GM10248 (cell line): ENCODE data around the gene SH3BGRL2.

Source experiments
- CTCF ChIA-PET: fragments of 300-600 bp; sonication (Branson Sonifier 250); formaldehyde crosslinking; extraction: SDS; loops from one replicate; lab custom pipeline; 2021; ENCODE audit warnings: antibody characterized with exemption; lab: Yijun Ruan, JAX
- POLR2A ChIA-PET: fragments of 350-650 bp; sonication (Branson Sonifier 250); formaldehyde crosslinking; extraction: SDS; loops from one replicate; lab custom pipeline; 2020; ENCODE audit warnings: antibody characterized with exemption; lab: Yijun Ruan, JAX
- DNase-seq: peaks from one replicate; pipeline ENCODE4 v3.0.0; 2012; ENCODE audit errors: extremely low spot score
- TF ChIP-seq, protein P1 (sequence below): IDR thresholded peaks from 2 replicates; pipeline ENCODE4 v1.5.1; 2012; ENCODE audit warnings: mild to moderate bottlenecking, low read depth; ENCODE audit errors: extremely low read depth, missing control alignments, control extremely low read depth

Gene SH3BGRL2

DNA sequence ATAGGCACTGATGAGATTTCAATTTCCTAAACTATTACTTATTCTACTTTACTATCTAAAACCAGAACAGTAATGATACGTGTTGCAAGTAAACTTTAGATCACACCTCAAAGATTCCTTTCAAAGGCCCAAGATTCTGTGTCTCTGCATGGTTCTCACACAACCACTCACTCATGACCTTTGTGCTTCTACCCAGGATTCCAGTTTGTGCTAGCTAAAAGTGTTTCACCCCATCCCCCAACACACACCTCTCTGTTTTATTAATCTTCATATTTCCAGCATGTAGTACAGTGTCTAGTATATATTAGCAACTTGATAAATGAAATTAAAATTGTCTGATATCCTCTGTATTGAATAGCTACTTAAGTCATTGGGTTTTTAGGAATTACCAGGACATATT lies 8.8 kb upstream of the SH3BGRL2 start:
- ChIA-PET POLR2A (no interaction called here), CTCF (interaction anchor here (1.0 to 2.1 kb wide), 4 partner anchors 10 to 248 kb away, joined by 3 to 8 read pairs (median 4); no protein-coding TSS in a partner anchor)

DNA sequence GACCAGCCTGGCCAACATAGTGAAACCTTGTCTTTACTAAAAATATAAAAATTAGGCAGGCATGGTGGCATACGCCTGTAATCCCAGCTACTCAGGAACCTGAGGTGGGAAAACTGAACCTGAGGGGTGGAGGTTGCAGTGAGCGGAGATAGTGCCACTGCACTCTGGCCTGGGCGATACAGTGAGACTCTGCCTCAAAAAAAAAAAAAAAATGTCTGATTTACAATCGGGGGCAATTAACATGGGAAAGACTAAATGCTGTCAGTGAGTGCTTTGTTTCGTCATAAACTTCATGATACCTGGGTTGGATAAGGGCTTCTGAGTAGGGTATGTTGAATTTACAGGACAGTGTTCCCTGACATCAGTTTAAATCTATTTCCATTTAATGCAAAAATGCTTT lies 8.0 kb upstream of the SH3BGRL2 start:
- POLR2A ChIA-PET: no interaction called here
- TF ChIP-seq, protein P1, sequence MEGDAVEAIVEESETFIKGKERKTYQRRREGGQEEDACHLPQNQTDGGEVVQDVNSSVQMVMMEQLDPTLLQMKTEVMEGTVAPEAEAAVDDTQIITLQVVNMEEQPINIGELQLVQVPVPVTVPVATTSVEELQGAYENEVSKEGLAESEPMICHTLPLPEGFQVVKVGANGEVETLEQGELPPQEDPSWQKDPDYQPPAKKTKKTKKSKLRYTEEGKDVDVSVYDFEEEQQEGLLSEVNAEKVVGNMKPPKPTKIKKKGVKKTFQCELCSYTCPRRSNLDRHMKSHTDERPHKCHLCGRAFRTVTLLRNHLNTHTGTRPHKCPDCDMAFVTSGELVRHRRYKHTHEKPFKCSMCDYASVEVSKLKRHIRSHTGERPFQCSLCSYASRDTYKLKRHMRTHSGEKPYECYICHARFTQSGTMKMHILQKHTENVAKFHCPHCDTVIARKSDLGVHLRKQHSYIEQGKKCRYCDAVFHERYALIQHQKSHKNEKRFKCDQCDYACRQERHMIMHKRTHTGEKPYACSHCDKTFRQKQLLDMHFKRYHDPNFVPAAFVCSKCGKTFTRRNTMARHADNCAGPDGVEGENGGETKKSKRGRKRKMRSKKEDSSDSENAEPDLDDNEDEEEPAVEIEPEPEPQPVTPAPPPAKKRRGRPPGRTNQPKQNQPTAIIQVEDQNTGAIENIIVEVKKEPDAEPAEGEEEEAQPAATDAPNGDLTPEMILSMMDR: no peak

More for the DNA sequence above, 8.8 kb upstream of the SH3BGRL2 start:
- TF ChIP-seq, protein P1: no peak
- no peak for DNase-seq

DNA sequence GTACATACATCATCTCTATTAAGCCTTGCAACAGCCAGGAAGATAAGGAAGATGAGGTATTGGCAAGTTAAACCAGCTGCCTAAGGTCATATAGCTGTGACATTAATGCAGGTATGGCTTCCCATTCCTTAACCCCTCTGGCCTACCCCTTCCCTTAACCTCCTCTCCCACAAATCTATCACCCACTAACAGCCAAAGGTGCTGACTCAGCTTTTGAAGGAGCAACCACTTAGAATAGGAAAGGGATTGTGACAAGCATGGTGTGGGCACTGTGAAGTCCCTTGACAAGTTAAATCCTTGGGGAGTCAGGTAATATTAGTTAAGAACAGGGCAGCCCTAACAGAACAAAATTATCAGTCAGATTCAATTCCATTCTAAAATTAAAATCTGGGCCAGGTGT lies 5.4 kb upstream of the SH3BGRL2 start:
- DNase-seq: no peak
- TF ChIP-seq, protein P1: no peak
- ChIA-PET CTCF (no interaction called here), POLR2A (no interaction called here)

More for the DNA sequence above, 8.0 kb upstream of the SH3BGRL2 start:
- no peak for DNase-seq
- CTCF ChIA-PET: interaction anchor here (1.0 to 2.1 kb wide), 4 partner anchors 9 to 52 kb away, joined by 3 to 8 read pairs (median 4); no protein-coding TSS in a partner anchor

DNA sequence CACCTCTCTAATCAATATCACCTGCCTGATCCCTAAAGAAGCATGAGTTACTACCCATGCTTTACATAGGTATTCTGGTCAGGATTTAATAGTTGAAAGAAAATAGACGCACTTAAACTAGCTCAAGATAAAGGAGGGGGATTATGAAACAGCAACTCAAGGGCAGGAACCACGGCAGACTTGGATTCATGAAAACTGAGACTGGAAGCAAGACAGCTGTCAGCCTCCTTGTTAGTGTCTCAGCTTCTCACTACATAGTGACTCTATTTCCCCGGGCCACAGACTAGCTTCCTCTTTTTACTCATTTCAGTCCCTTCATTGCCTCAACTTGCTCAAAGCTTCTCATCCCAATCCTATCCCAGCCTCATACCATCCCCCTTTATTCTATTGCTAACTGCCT lies 4.3 kb upstream of the SH3BGRL2 start:
- DNase-seq: no peak
- ChIA-PET CTCF (interaction anchor here (0.8 kb wide), 1 partner anchor 14 kb away, joined by 3 read pairs; no protein-coding TSS in a partner anchor), POLR2A (no interaction called here)
- TF ChIP-seq, protein P1: no peak

DNA sequence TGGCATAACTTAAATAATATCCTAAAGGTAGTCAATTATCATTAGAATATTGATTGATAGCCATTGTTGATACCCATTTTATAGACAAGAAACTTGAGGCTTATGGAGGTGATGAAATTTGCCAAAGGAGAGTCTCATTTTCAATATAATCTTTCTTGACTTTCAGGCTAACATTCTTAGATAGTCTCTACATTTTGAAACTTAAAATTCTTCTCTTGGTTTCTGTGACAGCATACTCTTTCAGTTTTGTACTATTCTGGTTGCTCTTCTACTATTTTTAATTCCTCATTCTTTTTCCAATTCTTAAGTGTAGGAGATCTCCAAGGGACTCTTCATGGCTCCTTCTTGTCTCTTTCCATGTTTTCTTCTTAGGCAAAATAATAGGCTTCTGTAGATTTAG lies 3.7 kb upstream of the SH3BGRL2 start:
- DNase-seq: no peak
- POLR2A ChIA-PET: no interaction called here
- CTCF ChIA-PET: no interaction called here
- TF ChIP-seq, protein P1: no peak

DNA sequence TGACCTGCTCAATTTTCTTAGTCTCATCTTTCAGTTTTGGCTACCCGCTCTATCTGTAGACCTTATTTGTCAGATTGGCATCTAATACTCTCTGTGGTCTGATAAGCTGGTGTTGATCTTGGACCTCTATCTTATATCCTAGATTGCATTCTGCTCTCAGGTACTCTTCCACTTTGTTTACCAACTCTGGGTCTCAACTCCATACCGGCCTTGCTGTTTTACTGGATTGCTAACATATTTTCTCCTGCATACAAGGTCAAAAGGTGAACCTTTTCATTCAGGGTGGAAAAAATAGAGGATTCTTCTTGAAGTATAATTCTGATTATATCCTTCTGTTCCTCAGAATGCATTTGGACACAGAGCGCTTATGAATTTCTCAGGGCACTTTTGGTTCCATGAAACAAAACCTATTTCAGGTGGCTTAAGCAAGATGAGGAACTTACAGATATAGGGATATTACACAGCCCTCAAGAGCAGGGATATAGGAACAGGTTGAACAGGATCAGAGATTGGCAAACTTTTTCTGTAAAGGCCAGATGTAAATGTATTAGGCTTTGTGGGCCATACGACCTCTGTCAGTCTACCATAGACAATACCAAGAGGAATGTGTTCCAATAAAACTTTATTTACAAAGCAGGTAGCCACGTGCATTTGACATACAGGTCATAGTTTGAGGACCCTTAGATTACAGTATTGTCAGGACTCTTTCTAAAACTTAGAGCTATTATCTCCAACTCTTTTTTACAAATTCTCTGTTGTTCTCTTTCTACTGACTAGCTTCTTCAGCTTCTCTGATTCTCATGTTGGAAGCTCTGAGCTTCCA lies 2.5 kb upstream of the SH3BGRL2 start:
- TF ChIP-seq, protein P1: no peak
- ChIA-PET POLR2A (no interaction called here), CTCF (interaction anchor here (1.0 kb wide), 1 partner anchor 12 kb away, joined by 3 read pairs; no protein-coding TSS in a partner anchor)
- DNase-seq: no peak
